Ascending aorta (tissue), 2 donors: ENCODE results near the gene STK32B. TPM values are rescaled to one million over a fixed set of nuclear protein-coding genes. Genes with fewer than 3 reads are reported as not detected.

Experiments used
- DNase-seq, 2 donors: peaks; one replicate each; pipeline ENCODE4 v3.0.0-alpha.2; 2019; ENCODE audit warnings: low spot score in 2 of 2
- H3K27ac ChIP-seq, 2 donors: fragments of 200-600 bp; sonication (generic); one replicate each; pipeline ENCODE4 v1.5.1; 2016 to 2017; ENCODE audit warnings: mild to moderate bottlenecking in 1 of 2
- H3K27me3 ChIP-seq: fragments of 200-600 bp; sonication (generic); one replicate; pipeline ENCODE4 v1.5.1; 2017
- H3K36me3 ChIP-seq, 2 donors: fragments of 200-600 bp; sonication (generic); one replicate each; pipeline ENCODE4 v1.5.1; 2016
- H3K4me1 ChIP-seq, 2 donors: fragments of 200-600 bp; sonication (generic); one replicate each; pipeline ENCODE4 v1.5.1; 2016 to 2017; ENCODE audit warnings: mild to moderate bottlenecking in 1 of 2
- H3K4me3 ChIP-seq, 2 donors: fragments of 200-600 bp; sonication (generic); one replicate each; pipeline ENCODE4 v1.5.1; 2016 to 2017; ENCODE audit warnings: mild to moderate bottlenecking in 1 of 2
- H3K9me3 ChIP-seq, 2 donors: fragments of 200-600 bp; sonication (generic); one replicate each; pipeline ENCODE4 v1.5.1; 2016
- CTCF ChIP-seq, 3 experiments: fragments of 200-600 bp in 2 of 3; fragments of 450-650 bp in 1 of 3; sonication (generic) in 2 of 3; IDR thresholded peaks; one replicate each; pipeline ENCODE4 v1.5.1; 2016 to 2019; ENCODE audit warnings: antibody characterized with exemption in 3 of 3, mild to moderate bottlenecking in 1 of 3, moderate library complexity in 1 of 3
- intact Hi-C: fragments of 100-400 bp; cut with DNase I; formaldehyde crosslinking; loops from one replicate; pipeline ENCODE4 v1.15.1; 2023
- total RNA-seq: library from RNA; depleted of rRNA; stranded (reverse); fragments of >200 nt; gene quantifications from one replicate; pipeline ENCODE4 v1.1.0, GENCODE V29; 2016

Gene STK32B
- total RNA-seq, 1 donor from 2014 or later: 2.3 TPM

- TF ChIP-seq CTCF (IDR thresholded peaks at IDR 0.05): no peak
- Histone ChIP-seq H3K4me1 (no peaks in the 10 kb centered on the region), H3K4me3 (no peak overlapping the region), H3K36me3 (no peaks in the 10 kb centered on the region), H3K27ac (no peak overlapping the region), H3K27me3 (no peaks in the 10 kb centered on the region), H3K9me3 (peaks cover 0 to 8% of the 10 kb centered on the region in 2 donors)
- intact Hi-C loops: no loop called here
- no peak for DNase-seq
Observed at GRCh38 chr4:5416637-5417036, 365.4 kb downstream of the STK32B start.

- no peak for DNase-seq
- intact Hi-C loops: no loop called here
- H3K9me3 ChIP-seq: peaks cover 0 to 8% of the 10 kb centered on the region in 2 donors
- H3K36me3 ChIP-seq: no peaks in the 10 kb centered on the region
- no peaks in the 10 kb centered on the region for H3K4me1 ChIP-seq
- no peak overlapping the region for H3K27ac ChIP-seq
- no peak for TF ChIP-seq CTCF (IDR thresholded peaks at IDR 0.05)
- H3K27me3 ChIP-seq: no peaks in the 10 kb centered on the region
- H3K4me3 ChIP-seq: no peak overlapping the region
Observed at GRCh38 chr4:5420266-5420665, 369.0 kb downstream of the STK32B start.

- no peak for TF ChIP-seq CTCF (IDR thresholded peaks at IDR 0.05)
- Histone ChIP-seq H3K27me3 (no peaks in the 10 kb centered on the region), H3K4me3 (no peak overlapping the region), H3K4me1 (no peaks in the 10 kb centered on the region), H3K9me3 (peaks cover 0 to 8% of the 10 kb centered on the region in 2 donors), H3K36me3 (no peaks in the 10 kb centered on the region), H3K27ac (no peak overlapping the region)
- DNase-seq: no peak
- intact Hi-C loops: no loop called here
Observed at GRCh38 chr4:5421416-5421815, 370.1 kb downstream of the STK32B start.

- no peak for TF ChIP-seq CTCF (IDR thresholded peaks at IDR 0.05)
- Histone ChIP-seq H3K4me1 (no peaks in the 10 kb centered on the region), H3K27me3 (no peaks in the 10 kb centered on the region), H3K4me3 (no peak overlapping the region), H3K9me3 (peaks cover 0 to 3% of the 10 kb centered on the region in 2 donors), H3K27ac (no peak overlapping the region), H3K36me3 (no peaks in the 10 kb centered on the region)
- intact Hi-C loops: no loop called here
- DNase-seq: no peak
Observed at GRCh38 chr4:5422195-5422594, 370.9 kb downstream of the STK32B start.

GRCh38 chr4:5423670-5424069 is 372.4 kb downstream of the STK32B start:
- no peak for TF ChIP-seq CTCF (IDR thresholded peaks at IDR 0.05)
- Histone ChIP-seq H3K27ac (no peak overlapping the region), H3K27me3 (no peaks in the 10 kb centered on the region), H3K36me3 (no peaks in the 10 kb centered on the region), H3K4me3 (no peak overlapping the region), H3K9me3 (no peaks in the 10 kb centered on the region), H3K4me1 (no peaks in the 10 kb centered on the region)
- intact Hi-C loops: no loop called here
- DNase-seq: no peak

- no peak overlapping the region for H3K27ac ChIP-seq
- TF ChIP-seq CTCF (IDR thresholded peaks at IDR 0.05): no peak
- no peaks in the 10 kb centered on the region for H3K27me3 ChIP-seq
- no peak for DNase-seq
- H3K4me3 ChIP-seq: no peak overlapping the region
- no peaks in the 10 kb centered on the region for H3K9me3 ChIP-seq
- intact Hi-C loops: no loop called here
- H3K4me1 ChIP-seq: no peaks in the 10 kb centered on the region
- no peaks in the 10 kb centered on the region for H3K36me3 ChIP-seq
Observed at GRCh38 chr4:5424211-5424610, 372.9 kb downstream of the STK32B start.
